Measurements from ENCODE around the gene C1QTNF2. TPM values are rescaled to one million over a fixed set of nuclear protein-coding genes. Genes with fewer than 3 reads are reported as not detected.

The C1QTNF2 gene
- polyA plus RNA-seq, 1 donor (not counting 4 experiments of a cell fraction or from before 2014, with no cell fraction given) = 0.07 TPM

DNA sequence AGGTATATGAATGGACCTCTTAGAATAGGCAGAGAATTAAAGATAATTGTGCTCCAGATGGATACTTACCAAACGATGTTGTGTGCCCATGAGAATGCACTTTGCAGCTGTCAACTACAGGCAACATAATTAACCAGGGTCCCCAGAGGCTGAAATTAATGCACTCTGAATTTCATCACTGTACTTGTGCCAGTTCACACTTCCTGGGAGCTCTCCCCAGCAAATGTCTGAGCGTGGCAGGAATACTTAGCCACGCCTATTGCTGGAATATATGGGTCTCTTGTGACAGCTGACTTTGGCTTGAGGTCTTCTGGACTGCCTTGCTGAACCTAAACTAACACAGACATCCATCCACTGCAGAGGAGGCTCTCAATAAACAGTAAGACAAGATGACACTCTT lies 11.9 kb upstream of the C1QTNF2 start:
- DNase-seq (ENCODE audit: low read depth, low spot score) (no peak), FAIRE-seq (no peak)
- Histone ChIP-seq H3K9ac (ENCODE audit: control insufficient read depth, extremely low read depth, insufficient read depth, low read length) (no peak overlapping the region), H2AFZ (ENCODE audit: control insufficient read depth, low read length) (no peak overlapping the region), H3K4me2 (ENCODE audit: control insufficient read depth, extremely low read depth, insufficient read depth, low read depth, low read length) (no peak overlapping the region), H3K27ac (ENCODE audit: control insufficient read depth, insufficient read depth, low read length) (no peak overlapping the region), H3K4me1 (ENCODE audit: control insufficient read depth, extremely low read depth, insufficient read depth, low read length) (no peaks in the 10 kb centered on the region), H3K36me3 (ENCODE audit: control insufficient read depth in 2 of 2, extremely low read depth in 1 of 2, insufficient read depth in 2 of 2, low read length in 2 of 2) (no peaks in the 10 kb centered on the region), H3K79me2 (ENCODE audit: control insufficient read depth, insufficient read depth, low read length) (no peaks in the 10 kb centered on the region), H3K27me3 (ENCODE audit: control insufficient read depth, extremely low read depth, insufficient read depth, low read length) (no peaks in the 10 kb centered on the region), H3K9me3 (ENCODE audit: control insufficient read depth, low read depth, low read length) (no peaks in the 10 kb centered on the region), H4K20me1 (ENCODE audit: control insufficient read depth, extremely low read depth, insufficient read depth, low read length) (no peaks in the 10 kb centered on the region), H3K9me1 (ENCODE audit: control insufficient read depth, extremely low read depth, insufficient read depth, low read length) (no peaks in the 10 kb centered on the region), H3K4me3 (ENCODE audit: control insufficient read depth in 2 of 3, extremely low read depth in 1 of 3, insufficient read depth in 2 of 3, low read depth in 1 of 3, low read length in 3 of 3) (no peak overlapping the region)
- TF ChIP-seq, protein P1, sequence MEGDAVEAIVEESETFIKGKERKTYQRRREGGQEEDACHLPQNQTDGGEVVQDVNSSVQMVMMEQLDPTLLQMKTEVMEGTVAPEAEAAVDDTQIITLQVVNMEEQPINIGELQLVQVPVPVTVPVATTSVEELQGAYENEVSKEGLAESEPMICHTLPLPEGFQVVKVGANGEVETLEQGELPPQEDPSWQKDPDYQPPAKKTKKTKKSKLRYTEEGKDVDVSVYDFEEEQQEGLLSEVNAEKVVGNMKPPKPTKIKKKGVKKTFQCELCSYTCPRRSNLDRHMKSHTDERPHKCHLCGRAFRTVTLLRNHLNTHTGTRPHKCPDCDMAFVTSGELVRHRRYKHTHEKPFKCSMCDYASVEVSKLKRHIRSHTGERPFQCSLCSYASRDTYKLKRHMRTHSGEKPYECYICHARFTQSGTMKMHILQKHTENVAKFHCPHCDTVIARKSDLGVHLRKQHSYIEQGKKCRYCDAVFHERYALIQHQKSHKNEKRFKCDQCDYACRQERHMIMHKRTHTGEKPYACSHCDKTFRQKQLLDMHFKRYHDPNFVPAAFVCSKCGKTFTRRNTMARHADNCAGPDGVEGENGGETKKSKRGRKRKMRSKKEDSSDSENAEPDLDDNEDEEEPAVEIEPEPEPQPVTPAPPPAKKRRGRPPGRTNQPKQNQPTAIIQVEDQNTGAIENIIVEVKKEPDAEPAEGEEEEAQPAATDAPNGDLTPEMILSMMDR (optimal IDR thresholded peaks at IDR 0.05 in 1 of 3, IDR thresholded peaks at IDR 0.05 in 1 of 3, conservative IDR thresholded peaks at IDR 0.05 in 1 of 3; ENCODE audit: extremely low read depth in 1 of 3, insufficient read depth in 2 of 3, low read length in 3 of 3) = no peak
- TF ChIP-seq EZH2 (IDR thresholded peaks at IDR 0.05; ENCODE audit: low read length) = no peak
- dilution Hi-C loops (cut with MboI; ENCODE audit: extremely low pct_ligation_motif_present, low sequenced_read_pairs) = no loop called here

DNA sequence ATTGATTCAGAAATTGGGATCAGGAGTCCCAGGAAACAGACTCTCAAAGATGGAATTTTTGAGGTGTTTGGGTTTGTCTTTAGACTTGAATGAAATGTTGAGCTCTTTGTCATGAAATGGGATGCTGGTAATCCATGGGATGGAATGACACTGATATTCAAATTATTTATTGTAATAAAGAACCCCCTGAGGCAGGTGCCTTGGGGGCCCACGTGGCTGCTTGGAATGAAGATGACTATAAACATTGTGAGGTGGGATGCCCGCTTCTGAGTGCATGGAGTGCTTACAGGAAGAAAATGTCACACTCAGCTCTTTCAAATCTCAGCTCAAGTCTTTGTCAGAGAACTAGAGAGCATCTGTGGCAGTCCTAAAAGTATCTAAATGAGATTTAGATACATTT lies 9.6 kb upstream of the C1QTNF2 start:
- Histone ChIP-seq H3K9ac (ENCODE audit: control insufficient read depth, extremely low read depth, insufficient read depth, low read length) (no peak overlapping the region), H4K20me1 (ENCODE audit: control insufficient read depth, extremely low read depth, insufficient read depth, low read length) (no peaks in the 10 kb centered on the region), H3K27me3 (ENCODE audit: control insufficient read depth, extremely low read depth, insufficient read depth, low read length) (peaks cover 4% of the 10 kb centered on the region), H2AFZ (ENCODE audit: control insufficient read depth, low read length) (no peak overlapping the region), H3K9me3 (ENCODE audit: control insufficient read depth, low read depth, low read length) (no peaks in the 10 kb centered on the region), H3K36me3 (ENCODE audit: control insufficient read depth in 2 of 2, extremely low read depth in 1 of 2, insufficient read depth in 2 of 2, low read length in 2 of 2) (no peaks in the 10 kb centered on the region), H3K79me2 (ENCODE audit: control insufficient read depth, insufficient read depth, low read length) (no peaks in the 10 kb centered on the region), H3K4me3 (ENCODE audit: control insufficient read depth in 2 of 3, extremely low read depth in 1 of 3, insufficient read depth in 2 of 3, low read depth in 1 of 3, low read length in 3 of 3) (no peak overlapping the region), H3K27ac (ENCODE audit: control insufficient read depth, insufficient read depth, low read length) (no peak overlapping the region), H3K4me1 (ENCODE audit: control insufficient read depth, extremely low read depth, insufficient read depth, low read length) (no peaks in the 10 kb centered on the region), H3K9me1 (ENCODE audit: control insufficient read depth, extremely low read depth, insufficient read depth, low read length) (no peaks in the 10 kb centered on the region), H3K4me2 (ENCODE audit: control insufficient read depth, extremely low read depth, insufficient read depth, low read depth, low read length) (no peak overlapping the region)
- dilution Hi-C loops (cut with MboI; ENCODE audit: extremely low pct_ligation_motif_present, low sequenced_read_pairs) = no loop called here
- no peak for TF ChIP-seq EZH2 (IDR thresholded peaks at IDR 0.05; ENCODE audit: low read length)
- FAIRE-seq = no peak
- no peak for DNase-seq (ENCODE audit: low read depth, low spot score)

DNA sequence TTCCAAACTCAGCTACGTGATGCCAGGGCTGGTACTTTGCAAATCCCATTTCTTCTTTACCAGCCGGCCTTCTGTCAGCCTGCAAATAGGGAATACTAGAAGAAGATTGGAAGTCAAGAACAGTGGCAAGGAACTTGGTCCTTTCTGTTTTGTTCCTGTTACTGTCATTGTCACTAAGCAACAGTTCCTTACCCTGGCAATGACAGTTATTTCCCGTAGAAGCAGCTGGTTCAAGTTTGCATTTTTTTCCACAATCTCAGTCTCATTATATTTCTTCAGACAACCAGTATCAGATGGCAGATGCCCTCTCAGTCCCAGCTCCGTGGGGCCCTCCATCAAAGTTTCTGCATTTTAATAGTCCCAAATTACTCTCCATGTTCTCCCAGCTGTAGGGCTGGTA lies 9.1 kb upstream of the C1QTNF2 start:
- TF ChIP-seq, protein P1 (optimal IDR thresholded peaks at IDR 0.05 in 1 of 3, IDR thresholded peaks at IDR 0.05 in 1 of 3, conservative IDR thresholded peaks at IDR 0.05 in 1 of 3; ENCODE audit: extremely low read depth in 1 of 3, insufficient read depth in 2 of 3, low read length in 3 of 3) = no peak
- no peak for TF ChIP-seq EZH2 (IDR thresholded peaks at IDR 0.05; ENCODE audit: low read length)
- H3K9ac ChIP-seq (ENCODE audit: control insufficient read depth, extremely low read depth, insufficient read depth, low read length) = no peak overlapping the region
- H3K9me1 ChIP-seq (ENCODE audit: control insufficient read depth, extremely low read depth, insufficient read depth, low read length) = no peaks in the 10 kb centered on the region
- no peak overlapping the region for H3K4me2 ChIP-seq (ENCODE audit: control insufficient read depth, extremely low read depth, insufficient read depth, low read depth, low read length)
- no peaks in the 10 kb centered on the region for H3K79me2 ChIP-seq (ENCODE audit: control insufficient read depth, insufficient read depth, low read length)
- no peak overlapping the region for H3K27ac ChIP-seq (ENCODE audit: control insufficient read depth, insufficient read depth, low read length)
- FAIRE-seq = no peak
- no peaks in the 10 kb centered on the region for H4K20me1 ChIP-seq (ENCODE audit: control insufficient read depth, extremely low read depth, insufficient read depth, low read length)
- H2AFZ ChIP-seq (ENCODE audit: control insufficient read depth, low read length) = no peak overlapping the region
- H3K27me3 ChIP-seq (ENCODE audit: control insufficient read depth, extremely low read depth, insufficient read depth, low read length) = peaks cover 5% of the 10 kb centered on the region
- H3K4me3 ChIP-seq (ENCODE audit: control insufficient read depth in 2 of 3, extremely low read depth in 1 of 3, insufficient read depth in 2 of 3, low read depth in 1 of 3, low read length in 3 of 3) = no peak overlapping the region
- H3K9me3 ChIP-seq (ENCODE audit: control insufficient read depth, low read depth, low read length) = no peaks in the 10 kb centered on the region
- H3K36me3 ChIP-seq (ENCODE audit: control insufficient read depth in 2 of 2, extremely low read depth in 1 of 2, insufficient read depth in 2 of 2, low read length in 2 of 2) = no peaks in the 10 kb centered on the region
- dilution Hi-C loops (cut with MboI; ENCODE audit: extremely low pct_ligation_motif_present, low sequenced_read_pairs) = no loop called here
- H3K4me1 ChIP-seq (ENCODE audit: control insufficient read depth, extremely low read depth, insufficient read depth, low read length) = no peaks in the 10 kb centered on the region
- DNase-seq (ENCODE audit: low read depth, low spot score) = no peak
